GM19455 (cell line): ENCODE data around the gene CRYL1.

Experiments
- ATAC-seq: cut with Tn5 transposase; IDR thresholded peaks from one replicate; pipeline ENCODE4 v1.9.1; 2021; ENCODE audit not compliant: unreplicated experiment

The CRYL1 gene

DNA sequence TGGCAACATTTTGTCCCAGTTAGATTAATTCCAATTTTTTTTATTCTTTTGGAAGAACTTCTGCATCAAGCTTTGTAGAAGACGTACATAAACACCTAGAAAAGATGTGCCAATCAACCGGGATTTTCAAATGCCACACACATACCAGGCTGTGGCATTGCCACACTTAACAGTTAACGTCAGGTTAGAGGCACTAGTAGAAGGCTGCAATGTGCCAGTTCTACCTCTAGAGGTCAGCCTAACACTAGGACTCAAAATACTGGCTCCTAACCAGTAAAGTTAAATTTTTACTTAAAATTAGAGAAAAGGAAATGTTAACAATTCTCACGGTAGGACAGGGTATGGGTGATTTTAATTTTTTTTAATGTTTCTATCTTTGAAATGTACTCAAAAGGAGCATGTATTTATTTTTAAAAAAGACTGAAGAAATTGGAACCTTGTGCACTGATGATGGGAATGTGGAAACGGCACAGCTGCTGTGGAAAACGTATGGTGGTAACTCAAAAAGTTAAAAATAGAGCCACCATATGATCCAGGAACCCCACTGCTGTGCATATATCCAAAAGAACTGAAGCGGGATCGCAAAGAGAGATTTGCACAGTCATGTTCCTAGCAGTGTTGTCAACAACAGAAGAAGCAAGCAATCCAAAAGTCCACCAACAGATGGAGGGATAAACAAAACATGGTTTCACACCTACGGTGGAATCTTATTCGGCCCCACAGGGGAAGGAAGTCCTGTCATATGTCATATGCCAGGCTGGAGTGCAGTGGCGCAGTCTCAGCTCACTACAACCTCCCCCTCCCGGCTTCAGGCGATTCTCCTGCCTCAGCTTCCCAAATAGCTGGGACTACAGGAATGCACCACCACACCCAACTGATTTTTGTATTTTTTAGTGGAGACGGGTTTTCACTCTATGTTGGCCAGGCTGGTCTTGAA is 30.3 kb downstream of the CRYL1 start:
- no peak for ATAC-seq

DNA sequence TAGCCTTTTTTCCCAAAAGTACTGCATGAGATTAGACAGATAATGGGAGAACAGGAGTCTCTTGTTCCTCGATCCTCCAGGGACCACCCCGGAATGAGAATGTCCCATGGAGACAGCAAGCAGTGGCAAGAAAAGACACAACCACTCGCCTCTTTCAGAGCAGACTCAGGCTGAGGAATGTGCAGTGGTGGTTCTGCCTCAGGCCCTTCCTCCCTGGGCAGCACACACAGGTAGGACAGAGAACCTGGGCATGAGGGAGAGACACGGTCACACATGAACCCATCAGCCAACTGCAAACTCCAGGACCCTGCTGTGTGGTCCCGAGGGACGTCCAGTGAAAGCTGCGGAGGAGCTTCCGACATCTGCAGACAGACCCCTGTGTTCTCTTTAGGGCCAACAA is 31.0 kb downstream of the CRYL1 start:
- no peak for ATAC-seq

DNA sequence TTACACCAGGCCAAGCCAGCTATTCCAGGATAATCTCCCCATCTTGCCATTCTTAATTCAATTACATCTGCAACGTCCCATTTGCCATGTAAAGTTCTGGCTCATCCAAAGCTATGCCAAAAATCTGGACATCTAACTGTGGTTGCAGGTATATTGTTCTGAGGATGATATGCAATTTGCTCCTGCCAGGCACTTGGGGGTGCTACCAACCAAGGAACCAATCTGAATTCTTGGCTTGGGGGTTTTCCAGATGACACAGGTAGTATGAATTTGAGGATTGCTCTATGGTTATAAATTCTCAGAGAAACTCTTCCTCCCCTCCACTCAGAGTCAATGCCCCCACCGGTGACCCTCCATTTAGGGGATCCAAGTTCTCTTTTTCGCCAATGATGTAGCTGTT is 33.0 kb downstream of the CRYL1 start:
- no peak for ATAC-seq

DNA sequence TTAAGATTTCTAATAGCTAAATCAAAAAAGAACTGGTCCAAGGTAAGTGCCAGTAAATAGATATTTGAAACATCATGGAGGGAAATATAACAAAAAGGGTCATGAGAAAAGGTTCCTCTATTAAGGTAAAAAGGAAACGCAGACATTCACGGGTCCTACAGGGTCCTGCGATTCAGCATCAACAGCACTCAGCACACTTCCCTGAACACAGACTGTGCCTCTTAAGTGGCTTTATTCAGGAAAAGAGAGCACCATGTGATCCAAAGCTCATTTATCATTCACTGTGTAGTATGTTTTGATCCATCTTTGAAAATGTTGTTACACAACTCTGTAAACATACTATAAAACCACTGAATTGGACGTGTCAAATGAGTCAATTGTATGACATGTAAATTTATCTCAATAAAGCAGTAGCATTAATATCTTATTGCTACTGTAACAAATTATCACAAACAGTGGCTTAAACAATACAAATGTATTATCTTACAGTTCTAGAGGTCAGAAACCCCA is 33.7 kb downstream of the CRYL1 start:
- no peak for ATAC-seq

DNA sequence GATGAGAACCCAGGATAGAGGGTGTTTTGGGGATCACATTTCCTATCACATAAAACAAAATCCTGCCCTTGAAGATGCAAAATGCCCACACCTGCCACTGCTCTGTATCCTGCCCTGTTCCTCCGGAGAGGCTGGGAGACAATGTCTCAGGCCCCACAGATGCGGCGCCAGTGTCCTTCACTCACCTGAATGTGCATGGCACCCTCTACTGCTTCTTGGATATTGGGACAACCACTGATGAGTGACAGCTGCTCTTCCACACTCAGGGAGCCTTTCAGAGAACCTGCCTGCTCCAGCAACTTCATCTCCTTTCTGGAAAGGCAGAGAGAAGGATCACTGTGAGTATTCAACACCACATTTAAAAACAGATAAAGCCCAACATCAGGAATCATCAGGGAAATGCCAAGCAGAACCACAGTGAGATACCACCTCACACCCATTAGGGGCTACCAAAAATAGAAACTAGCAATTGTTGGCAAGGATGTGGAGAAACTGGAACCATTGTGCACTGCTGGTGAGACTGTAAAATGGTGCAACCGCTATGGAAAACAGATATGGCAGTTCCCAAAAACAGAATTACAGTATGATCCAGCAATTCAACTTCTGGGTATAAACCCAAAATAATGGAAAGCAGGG is 36.4 kb downstream of the CRYL1 start:
- ATAC-seq, result no peak

DNA sequence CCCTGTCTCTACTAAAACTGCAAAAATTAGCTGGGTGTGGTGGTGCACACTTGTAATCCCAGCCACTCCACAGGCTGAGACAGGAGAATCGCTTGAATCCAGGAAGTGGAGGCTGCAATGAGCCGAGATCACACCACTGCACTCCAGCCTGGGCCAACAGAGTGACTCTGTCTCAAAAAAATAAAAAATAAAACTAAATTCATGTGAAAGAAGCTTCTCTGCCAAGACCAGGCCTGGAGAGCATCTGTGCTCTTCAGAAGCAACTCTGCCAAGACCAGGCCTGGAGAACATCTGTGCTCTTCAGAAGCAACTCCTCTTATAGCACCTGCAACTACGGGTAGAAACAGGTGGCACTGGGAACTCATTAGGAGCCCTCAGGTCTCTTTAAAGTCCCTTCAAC is 37.7 kb downstream of the CRYL1 start:
- no peak for ATAC-seq

DNA sequence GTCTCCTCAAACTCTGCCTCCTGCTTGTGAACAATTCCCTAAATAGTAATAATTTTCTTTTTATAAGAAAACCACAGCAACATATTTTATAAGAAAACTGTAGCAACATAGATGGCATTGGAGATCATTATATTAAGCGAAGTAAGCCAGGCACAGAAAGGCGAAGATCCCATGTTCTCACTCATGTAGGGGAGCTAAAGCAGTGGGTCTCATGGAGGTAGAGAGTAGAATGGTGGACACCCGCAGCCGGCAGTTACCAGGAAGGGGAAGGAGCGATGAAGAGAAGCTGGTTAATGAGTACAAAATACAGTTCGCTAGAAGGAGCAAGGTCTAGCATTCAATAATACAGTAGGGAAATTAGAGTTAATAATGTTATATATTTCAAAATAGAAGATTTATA is 42.9 kb downstream of the CRYL1 start:
- ATAC-seq, result no peak

DNA sequence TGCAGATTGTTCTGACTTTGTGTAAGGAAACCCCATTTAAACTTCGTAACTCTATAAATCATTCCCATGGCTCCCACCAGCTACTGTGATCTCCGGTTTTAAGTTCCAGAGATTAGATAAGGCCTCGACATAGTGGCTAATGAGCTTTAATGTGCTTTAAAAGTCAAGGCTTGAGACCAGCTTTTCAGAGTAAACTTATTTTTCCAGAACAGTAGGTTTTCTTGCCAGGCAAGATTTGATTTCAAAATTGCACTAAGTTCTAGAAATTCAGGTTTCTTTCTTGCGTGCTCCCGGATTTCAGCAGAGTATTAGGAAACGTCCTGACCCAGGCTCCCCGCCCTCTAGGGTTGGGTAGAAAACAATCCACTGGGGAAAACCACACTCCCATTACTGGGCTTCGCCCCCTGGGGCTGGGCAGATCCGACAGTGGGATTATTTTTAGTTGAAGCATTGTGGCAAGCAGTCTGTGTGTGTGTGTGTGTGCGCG is 43.3 kb downstream of the CRYL1 start:
- ATAC-seq, result no peak

DNA sequence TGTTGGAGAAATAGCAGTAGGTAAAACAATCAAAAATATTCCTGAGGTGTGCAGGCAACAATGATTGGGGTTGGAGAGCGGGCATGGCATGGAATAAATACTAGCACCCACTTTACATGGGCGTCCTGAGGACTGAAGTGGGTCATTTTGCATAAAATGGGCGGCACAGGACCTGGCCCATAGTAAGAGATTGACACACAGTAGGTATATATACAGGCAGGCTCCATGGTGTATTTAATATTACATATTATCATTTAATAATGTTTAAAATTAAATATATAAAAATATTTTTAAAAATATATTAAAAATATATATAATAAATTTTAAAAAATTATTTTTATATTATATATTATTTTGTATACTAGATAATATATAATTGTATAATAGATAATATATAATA is 48.3 kb downstream of the CRYL1 start:
- no peak for ATAC-seq

DNA sequence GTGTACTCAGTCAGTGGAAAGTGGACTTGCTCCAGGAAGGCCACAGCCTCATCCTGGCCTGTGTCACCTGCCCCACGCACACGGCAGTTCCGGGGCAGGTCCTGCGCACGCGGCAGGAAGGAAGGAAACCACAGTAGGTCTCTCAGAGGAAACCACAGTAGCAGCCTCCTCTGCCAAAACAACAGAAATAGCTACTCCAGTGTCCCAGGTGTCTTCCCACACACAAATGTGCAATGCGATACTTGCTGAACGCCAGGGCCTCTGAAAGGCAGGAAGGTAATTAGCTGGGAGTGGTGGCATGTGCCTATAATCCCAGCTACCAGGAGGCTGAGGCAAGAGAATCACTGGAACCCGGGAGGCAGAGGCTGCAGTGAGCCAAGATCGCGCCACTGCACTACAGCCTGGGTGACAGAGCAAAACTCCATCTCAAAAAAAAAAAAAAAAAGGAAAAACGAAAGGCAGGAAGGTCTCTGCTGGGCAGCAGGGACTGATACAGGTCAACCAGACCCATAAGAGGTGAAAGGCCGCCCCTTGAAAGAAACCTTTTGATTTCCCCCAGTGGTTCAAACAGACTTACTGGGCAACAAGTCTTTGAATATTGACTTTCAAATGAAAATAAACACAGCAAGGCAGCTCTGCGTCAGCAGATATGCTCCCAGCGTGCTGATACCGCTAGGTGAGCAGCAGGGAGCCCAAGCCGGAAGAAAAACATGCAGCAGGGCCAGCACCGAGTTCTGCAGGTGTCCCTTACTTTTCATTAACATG is 49.5 kb downstream of the CRYL1 start:
- ATAC-seq, result peak; percentile 93

DNA sequence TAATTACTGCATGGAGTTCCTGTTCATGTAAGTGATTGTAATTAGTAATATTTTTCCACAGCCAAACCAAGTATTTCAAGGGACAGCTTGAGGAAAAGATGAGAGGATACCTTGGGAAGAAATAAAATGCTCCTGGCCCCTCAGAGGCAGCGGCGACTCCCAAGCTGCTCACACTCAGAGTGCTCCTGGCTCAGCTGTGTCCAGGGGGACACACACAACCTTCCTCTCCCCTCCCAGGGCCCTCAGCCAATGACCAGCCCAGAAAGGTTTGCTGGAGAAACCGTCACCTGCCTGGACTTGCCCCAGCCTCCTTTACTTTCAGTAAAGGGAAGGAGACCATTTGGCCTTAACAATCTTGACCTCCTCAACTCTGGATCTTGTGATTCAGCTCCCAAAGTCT is 51.1 kb downstream of the CRYL1 start:
- ATAC-seq, result no peak

DNA sequence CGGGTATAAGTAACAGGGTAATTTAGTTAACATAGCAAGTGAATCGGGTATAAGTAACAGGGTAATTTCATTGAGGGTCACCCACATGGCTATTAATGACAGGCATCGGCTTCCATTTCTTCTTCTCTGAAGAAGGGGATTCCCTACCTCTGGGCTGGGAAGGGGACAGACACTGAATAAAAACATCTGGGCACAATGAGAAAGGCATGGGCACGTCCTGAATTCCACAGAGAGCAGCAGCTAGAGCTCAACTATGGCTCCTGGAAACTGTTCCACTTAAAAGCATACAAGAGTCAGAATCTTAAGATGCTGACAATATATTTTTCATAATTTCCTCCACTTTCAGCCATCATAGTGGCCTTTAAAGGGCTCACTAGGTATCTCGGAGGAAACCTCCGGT is 51.8 kb downstream of the CRYL1 start:
- no peak for ATAC-seq

DNA sequence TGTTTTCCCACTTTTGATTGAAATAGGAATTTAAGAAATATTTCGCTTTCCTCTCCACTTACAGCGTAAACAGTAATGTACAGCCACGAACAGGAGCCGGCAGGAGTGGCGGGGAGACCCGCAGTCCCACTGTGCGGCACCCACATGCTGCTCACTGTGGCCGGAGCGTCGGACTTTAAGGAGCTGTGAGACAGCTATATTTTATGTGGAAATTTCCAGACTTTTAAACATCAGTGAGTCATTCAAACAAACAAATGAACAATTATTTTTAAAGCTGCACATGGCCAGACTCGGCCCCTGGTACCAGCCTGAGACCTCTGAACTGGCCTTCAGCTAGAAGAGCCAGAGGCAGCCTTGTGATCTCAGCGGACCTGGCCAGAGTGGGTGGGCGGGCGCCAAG is 52.5 kb downstream of the CRYL1 start:
- ATAC-seq, result no peak

DNA sequence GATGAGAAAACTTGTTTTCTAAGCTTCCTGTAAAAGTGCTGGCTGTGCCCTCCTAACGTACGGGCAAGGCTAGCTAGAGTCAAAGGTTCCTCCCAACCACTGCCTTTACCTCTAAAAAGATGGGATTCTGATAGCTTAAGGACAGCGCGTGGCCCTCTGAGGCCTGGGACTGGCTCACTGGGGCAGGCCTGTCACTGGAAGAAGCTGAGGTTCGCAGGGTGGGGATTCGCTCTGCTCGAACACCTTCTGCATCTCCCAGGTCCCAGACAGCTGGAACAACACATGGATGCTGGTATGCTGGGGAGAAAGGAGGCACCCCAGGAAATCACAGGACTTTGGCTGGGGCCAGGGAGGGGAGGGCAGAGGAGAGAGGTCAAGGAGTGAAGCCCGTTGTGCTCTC is 53.1 kb downstream of the CRYL1 start:
- no peak for ATAC-seq

DNA sequence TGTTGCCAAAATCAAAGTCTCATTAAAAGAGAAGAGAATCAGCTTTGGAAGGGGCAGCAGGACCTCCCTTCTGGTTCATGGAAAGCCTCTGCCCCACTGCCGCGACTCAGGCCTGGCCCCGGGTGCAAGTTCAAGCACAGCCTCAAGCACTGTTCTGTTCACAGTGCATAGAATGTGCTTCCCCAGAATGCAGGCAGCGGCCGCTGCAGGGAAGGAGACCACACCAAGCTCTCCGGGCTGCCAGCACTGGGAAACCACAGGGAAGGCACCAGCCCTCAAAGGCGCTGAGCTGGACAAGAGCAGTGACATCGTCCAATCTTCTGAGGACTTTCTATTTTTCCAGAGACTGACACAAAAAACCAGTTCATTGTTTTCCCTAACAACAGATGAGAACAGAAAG is 55.5 kb downstream of the CRYL1 start:
- ATAC-seq, result no peak

DNA sequence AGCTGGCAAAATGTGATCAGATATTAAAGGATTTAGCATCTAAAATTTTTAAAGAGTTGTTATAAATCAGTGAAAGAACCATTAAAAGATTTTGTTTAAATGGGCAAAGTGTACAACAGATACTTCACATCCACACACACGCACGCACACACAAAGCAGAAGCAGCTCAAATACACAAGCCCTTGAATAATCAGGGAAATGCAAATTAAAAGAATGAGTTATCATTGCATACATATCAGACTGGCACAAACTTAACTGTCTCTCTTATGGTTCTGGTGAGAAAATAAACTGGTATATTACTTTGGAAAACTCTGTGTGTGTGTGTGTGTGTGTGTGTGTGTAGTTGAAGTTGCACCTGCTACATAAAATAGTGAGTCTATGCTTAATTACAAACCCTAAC is 59.3 kb downstream of the CRYL1 start:
- ATAC-seq, result no peak

DNA sequence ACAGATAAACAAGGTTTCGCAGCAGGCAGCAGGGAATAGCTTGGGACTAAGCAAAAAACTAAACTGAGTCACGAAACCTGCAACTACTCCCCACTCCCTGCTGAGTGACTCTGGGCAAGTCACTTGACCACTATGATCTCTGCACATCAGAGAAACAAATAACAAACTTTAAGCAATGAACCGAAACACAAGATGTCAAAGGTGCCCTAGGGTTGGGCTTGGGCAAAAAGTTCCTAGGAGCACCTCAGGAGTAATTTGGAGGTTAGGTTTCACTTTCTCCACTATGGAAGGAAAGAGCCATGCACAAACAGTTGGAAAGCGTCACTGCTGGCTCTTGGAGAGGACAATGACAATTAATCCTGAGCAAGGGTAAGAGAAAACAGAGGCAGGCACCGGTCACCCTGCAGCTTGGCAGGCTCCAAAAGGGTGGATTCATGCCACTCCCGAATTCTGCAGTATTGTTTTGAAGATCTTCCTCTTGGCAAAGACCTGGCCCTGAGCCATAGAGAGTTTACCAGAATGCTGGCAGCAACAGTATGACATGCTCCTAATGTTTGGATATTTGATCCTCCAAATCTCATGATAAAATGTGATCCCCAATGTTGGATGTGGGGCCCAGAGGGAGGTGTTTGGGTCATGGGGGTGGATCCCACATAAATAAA is 60.3 kb downstream of the CRYL1 start:
- no peak for ATAC-seq

DNA sequence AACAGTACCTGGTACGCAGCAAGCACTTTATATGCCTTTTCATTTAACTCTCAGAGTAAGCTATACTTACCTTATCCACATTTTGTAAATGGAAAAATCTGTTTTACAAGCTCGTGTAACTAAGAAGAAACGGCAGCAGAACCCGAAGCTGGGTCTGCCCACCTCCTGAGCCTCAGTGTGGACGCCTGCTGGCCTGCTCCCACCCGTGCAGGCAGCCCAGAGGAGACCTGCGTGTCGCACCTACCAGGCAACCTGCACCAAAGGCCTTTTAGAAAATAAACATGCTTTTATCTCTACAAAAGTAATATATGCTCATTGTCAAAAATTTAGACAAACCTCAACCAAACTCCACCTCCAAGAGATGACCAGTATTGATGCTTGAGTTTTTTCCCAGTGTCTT is 62.7 kb downstream of the CRYL1 start:
- ATAC-seq, result no peak

DNA sequence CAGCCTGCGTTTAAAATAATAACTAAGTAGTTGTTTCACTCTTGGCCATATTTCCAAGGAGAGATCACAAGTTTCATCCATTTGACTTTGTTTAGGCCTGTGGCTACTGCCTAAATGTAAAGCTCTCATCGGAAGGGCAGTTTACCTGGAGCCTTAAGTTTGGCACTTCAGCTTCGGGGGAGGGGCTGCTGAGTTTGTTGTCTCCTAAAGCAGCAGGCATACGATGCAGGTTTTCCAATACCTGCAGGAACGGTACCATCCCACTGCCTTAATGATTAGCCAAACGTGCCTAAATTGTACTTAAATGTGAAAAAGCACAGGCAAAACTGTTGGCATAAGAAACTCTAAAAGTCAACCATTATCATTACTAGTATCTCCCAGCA is 63.1 kb downstream of the CRYL1 start:
- no peak for ATAC-seq

DNA sequence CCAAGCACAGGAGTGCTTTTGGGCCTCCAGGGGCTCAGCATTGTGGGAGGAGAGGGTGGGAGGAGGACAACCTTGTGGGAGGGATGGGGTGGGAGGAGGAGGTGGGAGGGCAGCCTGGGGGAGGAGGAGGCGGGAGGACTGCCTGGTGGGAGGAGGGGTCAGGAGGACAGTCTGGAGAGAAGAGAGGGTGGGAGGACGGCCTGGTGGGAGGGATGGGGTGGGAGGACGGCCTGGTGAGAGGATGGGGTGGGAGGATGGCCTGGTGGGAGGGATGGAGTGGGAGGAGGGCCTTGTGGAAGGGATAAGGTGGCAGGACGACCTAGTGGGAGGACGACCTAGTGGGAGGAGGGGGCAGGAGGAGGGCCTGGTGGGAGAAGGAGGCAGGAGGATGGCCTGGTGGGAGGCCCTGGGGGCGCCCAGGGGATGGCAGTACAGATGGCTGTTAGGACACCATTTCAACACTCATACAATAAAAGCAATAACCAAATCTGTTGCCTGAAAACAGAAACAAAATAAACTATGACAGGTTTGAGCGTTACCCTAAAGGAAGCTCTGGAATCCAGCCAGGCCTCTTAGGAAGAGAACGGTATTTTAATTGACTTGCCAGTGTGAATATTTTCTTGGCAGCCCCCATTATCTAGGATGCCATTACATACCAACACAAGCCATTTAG is 63.7 kb downstream of the CRYL1 start:
- ATAC-seq, result no peak
